GM23338 (cell line): ENCODE results near the gene RGMB.

Experiments used
- EZH2phosphoT487 ChIP-seq: fragments of 200-600 bp; sonication (generic); IDR thresholded peaks from one replicate; pipeline ENCODE4 v1.8.1; 2018; ENCODE audit warnings: antibody characterized with exemption; ENCODE audit not compliant: unreplicated experiment
- POLR2AphosphoS5 ChIP-seq: IDR thresholded peaks from 2 replicates; pipeline ENCODE4 v1.6.1; 2016; ENCODE audit warnings: antibody characterized with exemption, low read depth

DNA sequence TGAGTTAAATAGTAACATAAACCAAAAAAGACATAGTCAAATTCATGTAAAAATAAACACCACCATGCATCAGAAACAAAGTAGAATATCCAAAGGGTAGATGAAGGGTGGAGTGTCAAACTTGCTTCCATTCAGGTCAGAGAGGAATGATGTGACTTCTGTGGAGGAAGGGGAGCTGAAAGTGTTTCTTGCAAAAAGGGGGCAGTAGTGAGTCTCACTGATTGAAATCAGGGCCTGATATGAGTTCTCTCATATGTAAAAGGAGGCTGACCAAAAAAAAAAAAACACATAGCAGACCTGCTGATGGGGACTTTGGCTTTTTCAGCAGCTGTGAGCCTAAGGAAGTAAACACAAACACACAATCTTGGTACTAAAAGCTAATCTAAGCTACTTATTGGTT, 38.8 kb upstream of the RGMB start:
- TF ChIP-seq POLR2AphosphoS5 = no peak
- TF ChIP-seq EZH2phosphoT487 = no peak
